ENCODE data around the gene DOP1A. TPM values are rescaled to one million over a fixed set of nuclear protein-coding genes. Genes with fewer than 3 reads are reported as not detected.

DOP1A gene
- total RNA-seq, 2 donors from 2014 or later: 25.9 to 26.7 TPM

GRCh38 chr6:83065511-83066192 lies 1.8 kb upstream of the DOP1A start, which contains the start of gene UBE3D:
UBE3D (minus strand) TSS chr6:83065841; CDS start chr6:83065718, 123 bp downstream.
- no peaks in the 10 kb centered on the region for H3K27me3 ChIP-seq
- no peaks in the 10 kb centered on the region for H3K36me3 ChIP-seq (replicated peaks in 1 of 2; ENCODE audit: insufficient read depth in 1 of 2, low read depth in 2 of 2)
- H3K9me3 ChIP-seq: no peaks in the 10 kb centered on the region
- peak; percentile 70 for ATAC-seq
- TF ChIP-seq POLR2A (IDR thresholded peaks at IDR 0.05) (peak in 2 of 3 donors; percentile 56 to 62), CTCF (IDR thresholded peaks at IDR 0.05) (peak; percentile 92 to 100 (median 98))
- H3K4me1 ChIP-seq: peaks cover 29% of the 10 kb centered on the region
- intact Hi-C loops (cut with DNase I): no loop called here
- 2 to 43% methylated on average over 3 to 48 of the region's 48 CpGs for WGBS, 2 donors
- peak; percentile 90 to 92 (median 91) for DNase-seq
- H3K27ac ChIP-seq: peak within 1 kb of the TSS in 3 of 4 donors; percentile 36 to 66 (median 58)
- H3K4me3 ChIP-seq: peak within 1 kb of the TSS; percentile 39 to 77

GRCh38 chr6:83068616-83069015 lies 1.1 kb downstream of the DOP1A start:
- WGBS, 2 donors: 7 to 11% methylated on average over 6 of the region's 6 CpGs
- Histone ChIP-seq H3K9me3 (no peaks in the 10 kb centered on the region), H3K27ac (peak overlapping the region; percentile 84 to 98 (median 94)), H3K4me1 (peaks cover 48% of the 10 kb centered on the region), H3K27me3 (no peaks in the 10 kb centered on the region), H3K36me3 (replicated peaks in 1 of 2; ENCODE audit: insufficient read depth in 1 of 2, low read depth in 2 of 2) (no peaks in the 10 kb centered on the region), H3K4me3 (no peak overlapping the region)
- no peak for DNase-seq
- intact Hi-C loops (cut with DNase I): no loop called here
- TF ChIP-seq POLR2A (IDR thresholded peaks at IDR 0.05): no peak
- TF ChIP-seq CTCF (IDR thresholded peaks at IDR 0.05): no peak
- ATAC-seq: no peak

- intact Hi-C loops (cut with DNase I): no loop called here
- peak overlapping the region in 3 of 4 donors; percentile 12 to 98 (median 23) for H3K27ac ChIP-seq
Measured at GRCh38 chr6:83069633-83070032, 2.2 kb downstream of the DOP1A start.

GRCh38 chr6:83071023-83071422 lies 3.6 kb downstream of the DOP1A start:
- Histone ChIP-seq H3K4me3 (no peak overlapping the region), H3K27me3 (no peaks in the 10 kb centered on the region), H3K27ac (peak overlapping the region in 3 of 4 donors; percentile 35 to 98 (median 76)), H3K36me3 (replicated peaks in 1 of 2; ENCODE audit: insufficient read depth in 1 of 2, low read depth in 2 of 2) (no peaks in the 10 kb centered on the region), H3K9me3 (no peaks in the 10 kb centered on the region), H3K4me1 (peaks cover 40% of the 10 kb centered on the region)
- intact Hi-C loops (cut with DNase I): no loop called here
- DNase-seq (peak in 1 of 4 donors; percentile 25), ATAC-seq (no peak)
- WGBS, 2 donors: 81 to 83% methylated on average over 4 of the region's 4 CpGs
- TF ChIP-seq POLR2A (IDR thresholded peaks at IDR 0.05): no peak

More at GRCh38 chr6:83069633-83070032, 2.2 kb downstream of the DOP1A start:
- no peak for TF ChIP-seq POLR2A (IDR thresholded peaks at IDR 0.05)
- TF ChIP-seq CTCF (IDR thresholded peaks at IDR 0.05): no peak
- ATAC-seq (no peak), DNase-seq (no peak)
- Histone ChIP-seq H3K4me3 (no peak overlapping the region), H3K36me3 (replicated peaks in 1 of 2; ENCODE audit: insufficient read depth in 1 of 2, low read depth in 2 of 2) (no peaks in the 10 kb centered on the region), H3K4me1 (peaks cover 43% of the 10 kb centered on the region), H3K27me3 (no peaks in the 10 kb centered on the region), H3K9me3 (no peaks in the 10 kb centered on the region)

GRCh38 chr6:83071707-83072106 lies 4.2 kb downstream of the DOP1A start:
- no peak for DNase-seq
- no peak for TF ChIP-seq CTCF (IDR thresholded peaks at IDR 0.05)
- no peak for TF ChIP-seq POLR2A (IDR thresholded peaks at IDR 0.05)
- no peak overlapping the region for H3K4me3 ChIP-seq
- H3K36me3 ChIP-seq (replicated peaks in 1 of 2; ENCODE audit: insufficient read depth in 1 of 2, low read depth in 2 of 2): no peaks in the 10 kb centered on the region
- no peak for ATAC-seq
- H3K27ac ChIP-seq: peak overlapping the region in 2 of 4 donors; percentile 35 to 98
- no peaks in the 10 kb centered on the region for H3K27me3 ChIP-seq
- WGBS, 2 donors: 59 to 70% methylated on average over 1 of the region's 1 CpG
- peaks cover 38% of the 10 kb centered on the region for H3K4me1 ChIP-seq
- H3K9me3 ChIP-seq: no peaks in the 10 kb centered on the region
- intact Hi-C loops (cut with DNase I): no loop called here

All from body of pancreas (tissue), 4 donors.